ENCODE measurements around the gene FGF11. TPM values are rescaled to one million over a fixed set of nuclear protein-coding genes. Genes with fewer than 3 reads are reported as not detected.
A peak's percentile ranks its signal among the peaks of the same experiment; 100 is the strongest.
"Not testable (repeated sequence)": the region's sequence is repeated elsewhere in the genome, so short reads cannot be mapped to it uniquely, and the experiment has no call there.

Gene FGF11
- total RNA-seq, 6 experiments from 2014 or later = 0.10 to 0.31 (median 0.24) TPM; not detected in 3

DNA sequence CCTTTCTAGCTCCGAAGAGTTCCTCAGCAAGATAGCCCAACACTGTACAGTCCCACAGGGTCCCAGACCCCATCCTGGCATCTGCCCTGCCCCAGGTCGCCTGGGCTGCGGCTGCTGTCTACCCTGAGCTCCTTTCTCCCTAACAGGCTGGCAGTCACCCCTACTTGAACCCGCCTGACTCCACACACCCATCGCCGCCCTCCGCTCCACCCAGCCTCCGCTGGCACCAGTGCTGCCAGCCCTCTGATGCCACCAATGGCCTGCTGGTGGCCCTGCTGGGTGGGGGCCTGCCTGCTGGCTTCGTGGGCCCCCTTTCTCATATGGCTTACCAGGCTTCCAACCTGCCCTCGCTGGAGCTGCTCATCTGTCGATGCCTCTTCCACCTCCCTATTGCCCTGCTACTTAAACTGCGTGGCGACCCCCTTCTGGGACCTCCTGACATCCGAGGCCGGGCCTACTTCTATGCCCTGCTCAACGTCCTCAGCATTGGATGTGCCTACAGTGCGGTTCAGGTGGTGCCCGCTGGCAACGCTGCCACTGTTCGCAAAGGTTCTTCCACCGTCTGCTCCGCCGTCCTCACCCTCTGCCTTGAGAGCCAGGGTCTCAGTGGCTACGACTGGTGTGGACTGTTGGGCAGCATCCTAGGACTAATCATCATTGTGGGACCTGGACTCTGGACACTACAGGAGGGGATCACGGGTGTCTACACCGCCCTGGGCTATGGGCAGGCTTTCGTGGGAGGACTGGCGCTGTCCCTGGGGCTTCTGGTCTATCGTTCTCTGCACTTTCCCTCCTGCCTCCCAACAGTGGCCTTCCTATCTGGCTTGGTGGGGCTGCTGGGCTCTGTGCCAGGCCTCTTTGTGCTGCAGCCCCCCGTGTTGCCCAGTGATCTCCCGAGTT lies 42.8 kb downstream of the FGF11 start:
- H3K4me3 Mint-ChIP-seq = peak overlapping the region; percentile 99
- H3K4me1 Mint-ChIP-seq (ENCODE audit: low read depth) = peaks cover 76% of the 10 kb centered on the region
- not testable (repeated sequence) for H3K9me3 Mint-ChIP-seq, DNase-seq
- peak overlapping the region; percentile 100 for H3K27ac Mint-ChIP-seq
- H3K36me3 Mint-ChIP-seq (ENCODE audit: low read depth) = peaks cover 18% of the 10 kb centered on the region
- peaks cover 14% of the 10 kb centered on the region for H3K27me3 Mint-ChIP-seq (ENCODE audit: insufficient read depth)

DNA sequence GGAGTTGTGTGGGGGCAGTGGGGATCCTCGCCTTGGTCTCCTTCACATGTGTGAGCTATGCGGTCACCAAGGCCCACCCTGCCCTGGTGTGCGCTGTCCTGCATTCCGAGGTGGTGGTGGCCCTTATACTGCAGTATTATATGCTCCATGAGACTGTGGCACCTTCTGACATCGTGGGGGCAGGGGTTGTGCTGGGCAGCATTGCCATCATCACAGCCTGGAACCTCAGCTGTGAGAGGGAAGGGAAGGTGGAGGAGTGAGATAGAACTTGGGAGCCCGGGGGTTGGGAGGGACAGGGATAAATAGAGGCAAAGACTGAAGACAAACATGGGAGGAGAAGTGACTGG lies 43.4 kb downstream of the FGF11 start:
- H3K4me1 Mint-ChIP-seq (ENCODE audit: low read depth) = peaks cover 76% of the 10 kb centered on the region
- H3K9me3 Mint-ChIP-seq, DNase-seq: not testable (repeated sequence)
- peaks cover 14% of the 10 kb centered on the region for H3K27me3 Mint-ChIP-seq (ENCODE audit: insufficient read depth)
- peak overlapping the region; percentile 99 for H3K4me3 Mint-ChIP-seq
- peak overlapping the region; percentile 100 for H3K27ac Mint-ChIP-seq
- peaks cover 24% of the 10 kb centered on the region for H3K36me3 Mint-ChIP-seq (ENCODE audit: low read depth)

DNA sequence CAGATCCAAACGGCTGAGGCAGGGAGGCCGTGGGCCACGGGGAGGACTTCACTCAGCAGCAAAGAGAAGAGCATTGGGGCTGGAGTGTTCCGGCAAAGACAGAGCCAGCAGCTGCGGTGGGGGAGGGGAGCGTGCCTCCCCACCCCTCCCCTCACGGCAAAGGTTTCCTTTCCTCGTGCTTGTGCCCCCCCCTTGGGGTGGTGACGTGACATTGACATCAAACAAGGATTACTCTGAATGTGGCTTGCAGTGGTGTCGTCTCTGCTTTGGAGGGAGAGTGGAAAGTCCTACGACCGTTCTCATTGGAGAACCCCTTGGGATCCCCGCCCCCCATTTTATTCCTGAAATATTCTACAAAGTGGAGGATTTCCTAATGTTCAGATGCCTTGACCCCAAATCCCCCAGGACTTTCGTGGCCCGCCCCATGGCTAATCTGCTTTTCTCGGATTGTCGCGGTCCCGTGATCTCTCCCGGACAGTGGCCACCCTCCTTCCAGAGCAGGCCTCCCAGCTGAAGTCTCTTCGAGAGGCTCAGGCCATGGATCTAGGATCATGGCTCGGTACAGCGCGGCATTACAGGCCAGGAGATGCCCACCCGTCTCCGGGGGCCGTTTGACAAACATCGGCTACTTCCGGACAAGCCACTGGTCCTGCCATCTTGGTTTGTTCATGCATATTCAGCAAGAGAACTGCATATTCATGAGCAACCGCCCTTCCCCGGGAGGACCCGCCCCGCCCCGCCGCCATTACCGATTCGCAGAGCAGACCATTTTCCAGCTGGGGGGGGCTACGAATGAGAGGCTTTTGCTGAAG lies 44.1 kb downstream of the FGF11 start:
- Mint-ChIP-seq H3K27ac (peak overlapping the region; percentile 100), H3K36me3 (ENCODE audit: low read depth) (peaks cover 26% of the 10 kb centered on the region), H3K4me3 (peak overlapping the region; percentile 99), H3K9me3 (no peaks in the 10 kb centered on the region), H3K4me1 (ENCODE audit: low read depth) (peaks cover 72% of the 10 kb centered on the region), H3K27me3 (ENCODE audit: insufficient read depth) (peaks cover 15% of the 10 kb centered on the region)
- TF ChIP-seq, protein P1, sequence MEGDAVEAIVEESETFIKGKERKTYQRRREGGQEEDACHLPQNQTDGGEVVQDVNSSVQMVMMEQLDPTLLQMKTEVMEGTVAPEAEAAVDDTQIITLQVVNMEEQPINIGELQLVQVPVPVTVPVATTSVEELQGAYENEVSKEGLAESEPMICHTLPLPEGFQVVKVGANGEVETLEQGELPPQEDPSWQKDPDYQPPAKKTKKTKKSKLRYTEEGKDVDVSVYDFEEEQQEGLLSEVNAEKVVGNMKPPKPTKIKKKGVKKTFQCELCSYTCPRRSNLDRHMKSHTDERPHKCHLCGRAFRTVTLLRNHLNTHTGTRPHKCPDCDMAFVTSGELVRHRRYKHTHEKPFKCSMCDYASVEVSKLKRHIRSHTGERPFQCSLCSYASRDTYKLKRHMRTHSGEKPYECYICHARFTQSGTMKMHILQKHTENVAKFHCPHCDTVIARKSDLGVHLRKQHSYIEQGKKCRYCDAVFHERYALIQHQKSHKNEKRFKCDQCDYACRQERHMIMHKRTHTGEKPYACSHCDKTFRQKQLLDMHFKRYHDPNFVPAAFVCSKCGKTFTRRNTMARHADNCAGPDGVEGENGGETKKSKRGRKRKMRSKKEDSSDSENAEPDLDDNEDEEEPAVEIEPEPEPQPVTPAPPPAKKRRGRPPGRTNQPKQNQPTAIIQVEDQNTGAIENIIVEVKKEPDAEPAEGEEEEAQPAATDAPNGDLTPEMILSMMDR (IDR thresholded peaks at IDR 0.05) = no peak
- DNase-seq = peak; percentile 90

DNA sequence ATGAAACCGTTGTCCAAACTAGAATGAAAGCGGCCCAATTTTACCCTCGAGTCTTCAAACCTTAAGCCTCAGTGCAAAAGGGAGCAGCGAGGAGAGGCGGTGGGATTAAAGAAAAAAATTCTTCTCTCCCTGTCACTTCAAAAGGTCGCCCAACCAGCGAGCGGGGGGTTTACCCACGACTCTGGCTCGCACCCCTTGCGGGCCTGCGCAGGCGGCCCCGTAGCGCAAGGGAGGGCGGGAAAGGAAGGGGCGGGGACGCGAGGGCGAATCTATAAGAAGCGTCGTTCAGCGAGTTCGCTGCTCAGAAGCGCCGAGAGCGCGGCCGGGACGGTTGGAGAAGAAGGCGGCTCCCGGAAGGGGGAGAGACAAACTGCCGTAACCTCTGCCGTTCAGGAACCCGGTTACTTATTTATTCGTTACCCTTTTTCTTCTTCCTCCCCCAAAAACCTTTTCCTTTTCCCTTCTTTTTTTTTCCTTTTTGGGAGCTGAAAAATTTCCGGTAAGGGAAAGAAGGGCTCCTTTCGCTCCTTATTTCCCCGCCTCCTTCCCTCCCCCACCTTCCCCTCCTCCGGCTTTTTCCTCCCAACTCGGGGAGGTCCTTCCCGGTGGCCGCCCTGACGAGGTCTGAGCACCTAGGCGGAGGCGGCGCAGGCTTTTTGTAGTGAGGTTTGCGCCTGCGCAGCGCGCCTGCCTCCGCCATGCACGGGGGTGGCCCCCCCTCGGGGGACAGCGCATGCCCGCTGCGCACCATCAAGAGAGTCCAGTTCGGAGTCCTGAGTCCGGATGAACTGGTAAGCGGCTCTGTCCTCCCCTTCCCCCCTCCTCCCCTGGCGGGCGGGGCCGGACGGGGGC lies 45.0 kb downstream of the FGF11 start, which contains the start of gene POLR2A:
Gene POLR2A, plus strand, starts transcription at position 300 of the 852 bp plus-strand sequence.
- peaks cover 26% of the 10 kb centered on the region for H3K36me3 Mint-ChIP-seq (ENCODE audit: low read depth)
- no peaks in the 10 kb centered on the region for H3K9me3 Mint-ChIP-seq
- peak within 1 kb of the TSS; percentile 100 for H3K27ac Mint-ChIP-seq
- DNase-seq = peak; percentile 95
- H3K27me3 Mint-ChIP-seq (ENCODE audit: insufficient read depth) = peaks cover 15% of the 10 kb centered on the region
- TF ChIP-seq, protein P1 (IDR thresholded peaks at IDR 0.05) = no peak; the same call in 1 of the 2 replicates
- H3K4me3 Mint-ChIP-seq = peak within 1 kb of the TSS; percentile 99
- peaks cover 79% of the 10 kb centered on the region for H3K4me1 Mint-ChIP-seq (ENCODE audit: low read depth)

DNA sequence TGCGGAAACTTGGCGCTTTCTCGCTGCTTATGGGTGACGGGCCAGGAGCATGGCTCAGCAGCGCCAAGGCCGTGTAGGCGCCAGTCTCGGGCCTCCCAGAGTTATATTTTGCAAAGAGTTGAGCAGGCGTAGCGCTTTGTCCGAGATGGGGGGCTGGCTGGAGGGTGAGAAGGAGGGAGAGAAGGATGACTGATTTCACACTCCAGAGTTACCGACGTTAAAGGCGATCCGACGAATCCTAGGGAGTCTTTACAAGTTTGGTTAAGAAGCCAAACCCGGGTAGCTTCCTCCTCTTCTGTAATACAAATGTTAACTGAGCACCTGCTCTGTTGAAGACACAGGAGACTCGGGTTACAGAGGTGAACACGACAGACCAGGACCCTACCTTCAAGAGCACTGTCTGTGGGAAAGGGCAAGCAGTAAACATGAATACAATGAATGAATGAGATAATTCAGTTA lies 45.6 kb downstream of the FGF11 start:
- H3K27ac Mint-ChIP-seq = peak overlapping the region; percentile 100
- peaks cover 26% of the 10 kb centered on the region for H3K36me3 Mint-ChIP-seq (ENCODE audit: low read depth)
- no peak for DNase-seq
- peak overlapping the region; percentile 99 for H3K4me3 Mint-ChIP-seq
- no peaks in the 10 kb centered on the region for H3K9me3 Mint-ChIP-seq
- TF ChIP-seq, protein P1 (IDR thresholded peaks at IDR 0.05) = 0 out of 2 replicates have a peak, but pooled peaks have one; percentile 17
- H3K4me1 Mint-ChIP-seq (ENCODE audit: low read depth) = peaks cover 82% of the 10 kb centered on the region
- H3K27me3 Mint-ChIP-seq (ENCODE audit: insufficient read depth) = peaks cover 15% of the 10 kb centered on the region

DNA sequence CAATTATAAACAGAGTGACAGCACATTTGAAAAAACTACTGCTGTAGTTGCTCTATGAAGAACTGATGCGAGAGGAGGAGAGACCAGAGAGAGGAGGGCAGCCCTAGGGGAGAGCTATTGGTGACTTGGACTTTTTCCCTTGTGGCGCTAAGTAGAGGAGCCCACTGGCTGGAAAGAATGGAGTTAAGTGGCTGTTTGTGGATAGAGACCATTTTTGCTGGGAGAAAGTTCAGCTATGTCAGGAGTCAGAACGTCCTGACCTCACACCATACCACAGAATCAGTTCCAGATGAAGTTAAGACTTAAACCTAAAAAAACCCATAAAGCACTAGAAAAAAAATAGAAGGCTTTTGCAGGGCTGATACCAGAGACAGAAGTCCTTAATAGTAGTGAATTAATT lies 46.9 kb downstream of the FGF11 start:
- peaks cover 15% of the 10 kb centered on the region for H3K27me3 Mint-ChIP-seq (ENCODE audit: insufficient read depth)
- DNase-seq = peak; percentile 47
- peaks cover 26% of the 10 kb centered on the region for H3K36me3 Mint-ChIP-seq (ENCODE audit: low read depth)
- peak overlapping the region; percentile 80 for H3K27ac Mint-ChIP-seq
- TF ChIP-seq, protein P1 (IDR thresholded peaks at IDR 0.05) = no peak
- peaks cover 82% of the 10 kb centered on the region for H3K4me1 Mint-ChIP-seq (ENCODE audit: low read depth)
- H3K4me3 Mint-ChIP-seq = peak overlapping the region; percentile 99
- no peaks in the 10 kb centered on the region for H3K9me3 Mint-ChIP-seq

Measured in HFFc6 (cell line).